Endothelial cell of umbilical vein (primary cell): ENCODE data around the gene RORB.

Source experiments
- CTCF ChIP-seq, 2 donors: IDR thresholded peaks; 1 replicate in 1 of 2; 2 replicates in 1 of 2; pipeline ENCODE4 v1.5.1; 2011; ENCODE audit warnings: low read length in 2 of 2, mild to moderate bottlenecking in 2 of 2, moderate library complexity in 2 of 2, control low read depth in 1 of 2, inconsistent platforms in 1 of 2, low read depth in 1 of 2; ENCODE audit not compliant: insufficient read depth in 1 of 2; ENCODE audit errors: extremely low read depth in 1 of 2
- EZH2 ChIP-seq: IDR thresholded peaks from 2 replicates; pipeline ENCODE4 v1.6.1; 2012; ENCODE audit warnings: borderline replicate concordance, low read depth, mild to moderate bottlenecking, moderate library complexity, low read length, inconsistent platforms; ENCODE audit not compliant: severe bottlenecking
- FOS ChIP-seq: IDR thresholded peaks from 2 replicates; pipeline ENCODE4 v1.6.1; 2011; ENCODE audit warnings: mild to moderate bottlenecking, low read length, moderate library complexity, borderline replicate concordance; ENCODE audit not compliant: insufficient read depth
- GATA2 ChIP-seq: IDR thresholded peaks from 2 replicates; pipeline ENCODE4 v1.7.0; 2011; ENCODE audit warnings: low read depth, mild to moderate bottlenecking, moderate library complexity, mixed read lengths, low read length; ENCODE audit not compliant: insufficient read length, insufficient read depth
- POLR2A ChIP-seq: IDR thresholded peaks from 2 replicates; pipeline ENCODE4 v1.6.1; 2012; ENCODE audit warnings: low read depth, mild to moderate bottlenecking, control low read depth, low read length

GRCh38 chr9:74595286-74595685 lies 98.2 kb downstream of the RORB start:
- TF ChIP-seq CTCF (IDR thresholded peaks at IDR 0.05; ENCODE audit: extremely low read depth in 1 of 2, insufficient read depth in 1 of 2, low read depth in 1 of 2, low read length in 2 of 2) (no peak), GATA2 (no peak), EZH2 (no peak), POLR2A (no peak), FOS (no peak)
